SK-N-SH (cell line): ENCODE data around the gene TTC39A. TPM values are rescaled to one million over a fixed set of nuclear protein-coding genes. Genes with fewer than 3 reads are reported as not detected.

Source experiments
- CTCF ChIA-PET: fragments of 300-600, 350-600 bp; formaldehyde crosslinking; extraction: SDS; loops from one replicate; lab custom pipeline; 2021; lab: Yijun Ruan, JAX
- POLR2A ChIA-PET: fragments of 350-600 bp; sonication (Branson Sonifier 250); formaldehyde crosslinking; extraction: SDS; loops from one replicate; lab custom pipeline; 2020; ENCODE audit warnings: antibody characterized with exemption, inconsistent platforms; lab: Yijun Ruan, JAX
- DNase-seq: peaks from one replicate; pipeline ENCODE4 v3.0.0; 2012
- H2AFZ ChIP-seq: fragments of 200-600 bp; sonication (generic); 2 replicates; pipeline ENCODE4 v1.8.1; 2016; ENCODE audit warnings: antibody characterized with exemption, mild to moderate bottlenecking, low read depth
- H3F3A ChIP-seq: fragments of 200-600 bp; sonication (generic); replicated peaks from 2 replicates; pipeline ENCODE3; 2016; ENCODE audit warnings: antibody characterized with exemption, mild to moderate bottlenecking; ENCODE audit not compliant: insufficient read depth
- H3K27ac ChIP-seq, 2 experiments: fragments of 200-500 bp in 1 of 2; fragments of 200-600 bp in 1 of 2; sonication (Bioruptor generic) in 1 of 2; sonication (generic), shearing (Covaris generic) in 1 of 2; 2 replicates each; pipeline versions ENCODE4 v1.5.1 to v1.6.1; 2014 to 2016; ENCODE audit warnings: low read depth in 2 of 2, inconsistent platforms in 1 of 2, low read length in 1 of 2, mild to moderate bottlenecking in 1 of 2, mixed read lengths in 1 of 2
- H3K27me3 ChIP-seq: fragments of 200-600 bp; sonication (generic), shearing (Covaris generic); 2 replicates; pipeline ENCODE4 v1.6.1; 2016; ENCODE audit warnings: mixed run types; ENCODE audit not compliant: insufficient read depth
- H3K36me3 ChIP-seq, 2 experiments: fragments of 200-500 bp in 1 of 2; fragments of 200-600 bp in 1 of 2; sonication (Bioruptor generic) in 1 of 2; sonication (generic) in 1 of 2; replicated peaks in 1 of 2; 2 replicates each; pipeline versions ENCODE3 to v1.5.1; 2014 to 2016; ENCODE audit warnings: low read length in 1 of 2, mild to moderate bottlenecking in 1 of 2; ENCODE audit not compliant: insufficient read depth in 2 of 2, control insufficient read depth in 1 of 2
- H3K4me1 ChIP-seq, 2 experiments: fragments of 200-500 bp in 1 of 2; fragments of 200-600 bp in 1 of 2; sonication (Bioruptor generic) in 1 of 2; sonication (generic), shearing (Covaris generic) in 1 of 2; 2 replicates each; pipeline versions ENCODE4 v1.5.1 to v1.6.1; 2014 to 2016; ENCODE audit warnings: low read depth in 1 of 2, low read length in 1 of 2, mixed run types in 1 of 2; ENCODE audit not compliant: insufficient read depth in 2 of 2, control insufficient read depth in 1 of 2
- H3K4me2 ChIP-seq: fragments of 200-600 bp; sonication (generic), shearing (Covaris generic); 2 replicates; pipeline ENCODE4 v1.6.1; 2017; ENCODE audit warnings: mixed run types
- H3K4me3 ChIP-seq, 2 experiments: fragments of 200-500 bp in 1 of 2; fragments of 200-600 bp in 1 of 2; sonication (Bioruptor generic) in 1 of 2; sonication (generic), shearing (Covaris generic) in 1 of 2; 2 replicates each; pipeline versions ENCODE4 v1.5.1 to v1.8.1; 2014 to 2016; ENCODE audit warnings: low read depth in 2 of 2, inconsistent platforms in 1 of 2, low read length in 1 of 2, mild to moderate bottlenecking in 1 of 2, mixed read lengths in 1 of 2, moderate library complexity in 1 of 2
- H3K79me2 ChIP-seq: fragments of 200-600 bp; sonication (generic); 2 replicates; pipeline ENCODE4 v1.8.1; 2017; ENCODE audit warnings: mild to moderate bottlenecking; ENCODE audit not compliant: insufficient read depth
- H3K9ac ChIP-seq: fragments of 200-600 bp; sonication (generic); 2 replicates; pipeline ENCODE4 v1.6.1; 2017; ENCODE audit warnings: mixed run types
- H3K9me2 ChIP-seq: fragments of 200-600 bp; sonication (generic); 2 replicates; pipeline ENCODE4 v1.6.1; 2017; ENCODE audit warnings: mixed run types
- H3K9me3 ChIP-seq: fragments of 200-600 bp; sonication (generic); 2 replicates; pipeline ENCODE4 v1.6.1; 2017; ENCODE audit warnings: mixed run types, mild to moderate bottlenecking, moderate library complexity
- H4K20me1 ChIP-seq: fragments of 200-600 bp; sonication (generic); 2 replicates; pipeline ENCODE4 v1.6.1; 2017; ENCODE audit warnings: mild to moderate bottlenecking, mixed run types; ENCODE audit not compliant: insufficient read depth
- CHD2 ChIP-seq: fragments of 150-350 bp; IDR thresholded peaks from 2 replicates; pipeline ENCODE4 v1.6.1; 2018; ENCODE audit warnings: low read length; ENCODE audit not compliant: partially characterized antibody
- EP300 ChIP-seq, 2 experiments: IDR thresholded peaks; 2 replicates each; pipeline versions ENCODE4 v1.4.0 to v1.6.1; 2012; ENCODE audit warnings: borderline replicate concordance in 1 of 2, low read depth in 1 of 2, low read length in 1 of 2
- EZH2phosphoT487 ChIP-seq: fragments of 200-600 bp; sonication (generic); IDR thresholded peaks from 2 replicates; pipeline ENCODE4 v1.6.1; 2017; ENCODE audit warnings: low read depth, mixed run types, mild to moderate bottlenecking, antibody characterized with exemption, moderate library complexity, borderline replicate concordance
- GABPA ChIP-seq: IDR thresholded peaks from 2 replicates; pipeline ENCODE4 v1.4.0; 2012; ENCODE audit warnings: low read depth, mild to moderate bottlenecking
- GATA2 ChIP-seq: sonication (generic); formaldehyde crosslinking; IDR thresholded peaks from 2 replicates; pipeline ENCODE4 v1.5.0; 2020; ENCODE audit warnings: mild to moderate bottlenecking, missing genetic modification reagents
- MAX ChIP-seq: IDR thresholded peaks from 2 replicates; pipeline ENCODE4 v1.4.0; 2012; ENCODE audit warnings: low read depth
- MEF2A ChIP-seq: IDR thresholded peaks from 2 replicates; pipeline ENCODE4 v1.4.0; 2012; ENCODE audit warnings: low read depth, borderline replicate concordance
- NFIC ChIP-seq: IDR thresholded peaks from 2 replicates; pipeline ENCODE4 v1.4.0; 2012; ENCODE audit warnings: borderline replicate concordance
- NRF1 ChIP-seq: IDR thresholded peaks from 2 replicates; pipeline ENCODE4 v1.6.1; 2012; ENCODE audit warnings: low read depth, mild to moderate bottlenecking, low read length
- PBX3 ChIP-seq: IDR thresholded peaks from 2 replicates; pipeline ENCODE4; 2012
- POLR2AphosphoS5 ChIP-seq: IDR thresholded peaks from 2 replicates; pipeline ENCODE4 v1.6.1; 2012; ENCODE audit warnings: low read depth, low read length
- RAD21 ChIP-seq: IDR thresholded peaks from 2 replicates; pipeline ENCODE4 v1.6.1; 2012; ENCODE audit warnings: mild to moderate bottlenecking, low read length
- RCOR1 ChIP-seq: fragments of 150-350 bp; IDR thresholded peaks from 2 replicates; pipeline ENCODE4 v1.6.1; 2017; ENCODE audit warnings: antibody characterized with exemption, low read length
- RFX5 ChIP-seq: IDR thresholded peaks from 2 replicates; pipeline ENCODE4 v1.6.1; 2012; ENCODE audit warnings: mild to moderate bottlenecking, improper control_type of control experiment, low read length
- RXRA ChIP-seq: IDR thresholded peaks from 2 replicates; pipeline ENCODE4 v1.4.0; 2012; ENCODE audit warnings: low read depth, mild to moderate bottlenecking, borderline replicate concordance
- SIN3A ChIP-seq: IDR thresholded peaks from 2 replicates; pipeline ENCODE4 v1.6.1; 2012; ENCODE audit warnings: low read depth, mild to moderate bottlenecking, low read length, moderate library complexity, borderline replicate concordance
- TCF12 ChIP-seq: IDR thresholded peaks from 2 replicates; pipeline ENCODE4 v1.4.0; 2012
- TEAD4 ChIP-seq: IDR thresholded peaks from 2 replicates; pipeline ENCODE4 v1.4.0; 2012; ENCODE audit warnings: mild to moderate bottlenecking, borderline replicate concordance; ENCODE audit not compliant: insufficient read depth
- YY1 ChIP-seq: IDR thresholded peaks from 2 replicates; pipeline ENCODE4 v1.4.0; 2012; ENCODE audit warnings: low read depth, mild to moderate bottlenecking
- WGBS: methylation state at CpG from one replicate; pipeline ENCODE4 v1.1.6; 2017; ENCODE audit warnings: low lambda C conversion rate; 5-methylcytosine and 5-hydroxymethylcytosine counted together
- polyA plus RNA-seq, 3 experiments: library from polyadenylated mRNA; depleted of rRNA; stranded (reverse); fragments of >200 nt; gene quantifications; 2 replicates each; pipeline ENCODE4 v1.2.3, GENCODE V29; 2012
- TF ChIP-seq, protein P1 (sequence below): IDR thresholded peaks from 2 replicates; pipeline ENCODE4 v1.4.0; 2012; ENCODE audit warnings: low read depth, borderline replicate concordance
- TF ChIP-seq, protein P2 (sequence below): fragments of 150-350 bp; IDR thresholded peaks from 2 replicates; pipeline ENCODE4 v1.6.1; 2016; ENCODE audit warnings: mild to moderate bottlenecking, low read depth, low read length

The TTC39A gene
- polyA plus RNA-seq, 1 of the 3 experiments (the other 2 are of a cell fraction), result 0.97 TPM

- TF ChIP-seq PBX3 (no peak), RCOR1 (no peak), TCF12 (no peak), POLR2AphosphoS5 (no peak), MAX (0 out of 2 replicates have a peak, but pooled peaks have one; percentile 25), NRF1 (no peak), EZH2phosphoT487 (no peak), RFX5 (no peak)
- TF ChIP-seq, protein P1, sequence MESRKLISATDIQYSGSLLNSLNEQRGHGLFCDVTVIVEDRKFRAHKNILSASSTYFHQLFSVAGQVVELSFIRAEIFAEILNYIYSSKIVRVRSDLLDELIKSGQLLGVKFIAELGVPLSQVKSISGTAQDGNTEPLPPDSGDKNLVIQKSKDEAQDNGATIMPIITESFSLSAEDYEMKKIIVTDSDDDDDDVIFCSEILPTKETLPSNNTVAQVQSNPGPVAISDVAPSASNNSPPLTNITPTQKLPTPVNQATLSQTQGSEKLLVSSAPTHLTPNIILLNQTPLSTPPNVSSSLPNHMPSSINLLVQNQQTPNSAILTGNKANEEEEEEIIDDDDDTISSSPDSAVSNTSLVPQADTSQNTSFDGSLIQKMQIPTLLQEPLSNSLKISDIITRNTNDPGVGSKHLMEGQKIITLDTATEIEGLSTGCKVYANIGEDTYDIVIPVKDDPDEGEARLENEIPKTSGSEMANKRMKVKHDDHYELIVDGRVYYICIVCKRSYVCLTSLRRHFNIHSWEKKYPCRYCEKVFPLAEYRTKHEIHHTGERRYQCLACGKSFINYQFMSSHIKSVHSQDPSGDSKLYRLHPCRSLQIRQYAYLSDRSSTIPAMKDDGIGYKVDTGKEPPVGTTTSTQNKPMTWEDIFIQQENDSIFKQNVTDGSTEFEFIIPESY, result no peak
- TF ChIP-seq, all 33 proteins: peak for 8
These were observed 33.7 kb downstream of the TTC39A start (continued) for GRCh38 chr1:51296383-51297357.

- 88% methylated on average over 9 of the region's 17 CpGs for WGBS
These were observed 34.4 kb downstream of the TTC39A start for GRCh38 chr1:51295926-51296325.

More at GRCh38 chr1:51295926-51296325, 34.4 kb downstream of the TTC39A start:
- Histone ChIP-seq H3F3A (no peaks in the 10 kb centered on the region), H3K4me3 (no peak overlapping the region), H3K9ac (no peak overlapping the region), H2AFZ (no peak overlapping the region), H3K27me3 (no peaks in the 10 kb centered on the region), H3K79me2 (no peaks in the 10 kb centered on the region), H3K27ac (no peak overlapping the region), H3K9me3 (no peaks in the 10 kb centered on the region), H3K4me1 (peaks cover 0 to 3% of the 10 kb centered on the region in 2 experiments; a peak in 1 of 4 replicates), H3K4me2 (no peak overlapping the region), H3K36me3 (no peaks in the 10 kb centered on the region), H3K9me2 (no peaks in the 10 kb centered on the region), H4K20me1 (no peaks in the 10 kb centered on the region)
- POLR2A ChIA-PET, result no interaction called here
- DNase-seq, result no peak
- CTCF ChIA-PET, result interaction anchor here (0.7 to 4.3 kb wide), 31 partner anchors 8 to 554 kb away, joined by 3 to 39 read pairs (median 5); partner anchors contain the start of genes FAF1 and RNF11
- TF ChIP-seq GATA2, result no peak
- no peak for TF ChIP-seq CHD2
- no peak for TF ChIP-seq GABPA
- no peak for TF ChIP-seq SIN3A
- TF ChIP-seq RXRA, result no peak
- TF ChIP-seq YY1, result no peak
- TF ChIP-seq MEF2A, result no peak
- TF ChIP-seq TEAD4, result no peak
- TF ChIP-seq RFX5, result no peak
- no peak for TF ChIP-seq NRF1
- no peak for TF ChIP-seq PBX3
- no peak for TF ChIP-seq TCF12
- TF ChIP-seq, protein P2, sequence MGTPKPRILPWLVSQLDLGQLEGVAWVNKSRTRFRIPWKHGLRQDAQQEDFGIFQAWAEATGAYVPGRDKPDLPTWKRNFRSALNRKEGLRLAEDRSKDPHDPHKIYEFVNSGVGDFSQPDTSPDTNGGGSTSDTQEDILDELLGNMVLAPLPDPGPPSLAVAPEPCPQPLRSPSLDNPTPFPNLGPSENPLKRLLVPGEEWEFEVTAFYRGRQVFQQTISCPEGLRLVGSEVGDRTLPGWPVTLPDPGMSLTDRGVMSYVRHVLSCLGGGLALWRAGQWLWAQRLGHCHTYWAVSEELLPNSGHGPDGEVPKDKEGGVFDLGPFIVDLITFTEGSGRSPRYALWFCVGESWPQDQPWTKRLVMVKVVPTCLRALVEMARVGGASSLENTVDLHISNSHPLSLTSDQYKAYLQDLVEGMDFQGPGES, result no peak
- no peak for TF ChIP-seq NFIC
- TF ChIP-seq EP300 (IDR thresholded peaks at IDR 0.05; ENCODE audit: borderline replicate concordance in 1 of 2, low read depth in 1 of 2, low read length in 1 of 2), result no peak
- TF ChIP-seq RAD21, result no peak
